Fibroblast of the aortic adventitia (primary cell): ENCODE measurements around the gene ACADS. TPM values are rescaled to one million over a fixed set of nuclear protein-coding genes. Genes with fewer than 3 reads are reported as not detected.

ENCODE experiments used
- DNase-seq: peaks from one replicate; pipeline ENCODE4 v3.0.0-alpha.2; 2010; ENCODE audit warnings: low read depth
- H3K4me3 ChIP-seq: 2 replicates; pipeline ENCODE4 v1.5.1; 2011; ENCODE audit warnings: low read depth, mild to moderate bottlenecking, control low read depth, low read length, moderate library complexity
- total RNA-seq: library from RNA; depleted of rRNA; stranded (reverse); fragments of >200 nt; gene quantifications from 2 replicates; pipeline ENCODE4 v1.2.3, GENCODE V29; 2012; ENCODE audit warnings: low replicate concordance
- TF ChIP-seq, protein P1 (sequence below): IDR thresholded peaks from 2 replicates; pipeline ENCODE4 v1.5.1; 2011; ENCODE audit warnings: mild to moderate bottlenecking, low read length, control low read depth, inconsistent platforms; ENCODE audit not compliant: insufficient read depth

Gene ACADS
- total RNA-seq, 1 donor: 7.5 TPM

DNA sequence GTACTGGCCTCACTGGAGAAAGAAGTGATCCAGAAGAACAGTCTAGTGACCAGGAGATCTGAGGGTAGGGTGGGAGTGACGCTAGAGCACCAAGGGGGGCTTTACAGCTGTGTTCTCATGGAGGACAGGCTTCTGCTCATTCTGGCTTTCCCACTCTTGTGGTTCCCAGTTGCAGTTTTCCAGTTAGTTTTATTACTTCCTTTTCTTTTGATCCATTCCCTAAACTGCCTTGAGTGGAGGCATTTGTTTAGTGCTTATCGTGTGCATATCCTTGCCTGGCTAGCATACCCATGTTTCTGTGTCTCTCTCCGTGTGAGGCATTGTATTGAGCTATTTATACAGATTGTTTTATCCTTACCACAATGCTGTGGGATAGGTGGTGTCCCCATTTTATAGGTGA, 34.6 kb upstream of the ACADS start:
- H3K4me3 ChIP-seq: no peak overlapping the region
- TF ChIP-seq, protein P1, sequence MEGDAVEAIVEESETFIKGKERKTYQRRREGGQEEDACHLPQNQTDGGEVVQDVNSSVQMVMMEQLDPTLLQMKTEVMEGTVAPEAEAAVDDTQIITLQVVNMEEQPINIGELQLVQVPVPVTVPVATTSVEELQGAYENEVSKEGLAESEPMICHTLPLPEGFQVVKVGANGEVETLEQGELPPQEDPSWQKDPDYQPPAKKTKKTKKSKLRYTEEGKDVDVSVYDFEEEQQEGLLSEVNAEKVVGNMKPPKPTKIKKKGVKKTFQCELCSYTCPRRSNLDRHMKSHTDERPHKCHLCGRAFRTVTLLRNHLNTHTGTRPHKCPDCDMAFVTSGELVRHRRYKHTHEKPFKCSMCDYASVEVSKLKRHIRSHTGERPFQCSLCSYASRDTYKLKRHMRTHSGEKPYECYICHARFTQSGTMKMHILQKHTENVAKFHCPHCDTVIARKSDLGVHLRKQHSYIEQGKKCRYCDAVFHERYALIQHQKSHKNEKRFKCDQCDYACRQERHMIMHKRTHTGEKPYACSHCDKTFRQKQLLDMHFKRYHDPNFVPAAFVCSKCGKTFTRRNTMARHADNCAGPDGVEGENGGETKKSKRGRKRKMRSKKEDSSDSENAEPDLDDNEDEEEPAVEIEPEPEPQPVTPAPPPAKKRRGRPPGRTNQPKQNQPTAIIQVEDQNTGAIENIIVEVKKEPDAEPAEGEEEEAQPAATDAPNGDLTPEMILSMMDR: no peak
- DNase-seq: no peak

DNA sequence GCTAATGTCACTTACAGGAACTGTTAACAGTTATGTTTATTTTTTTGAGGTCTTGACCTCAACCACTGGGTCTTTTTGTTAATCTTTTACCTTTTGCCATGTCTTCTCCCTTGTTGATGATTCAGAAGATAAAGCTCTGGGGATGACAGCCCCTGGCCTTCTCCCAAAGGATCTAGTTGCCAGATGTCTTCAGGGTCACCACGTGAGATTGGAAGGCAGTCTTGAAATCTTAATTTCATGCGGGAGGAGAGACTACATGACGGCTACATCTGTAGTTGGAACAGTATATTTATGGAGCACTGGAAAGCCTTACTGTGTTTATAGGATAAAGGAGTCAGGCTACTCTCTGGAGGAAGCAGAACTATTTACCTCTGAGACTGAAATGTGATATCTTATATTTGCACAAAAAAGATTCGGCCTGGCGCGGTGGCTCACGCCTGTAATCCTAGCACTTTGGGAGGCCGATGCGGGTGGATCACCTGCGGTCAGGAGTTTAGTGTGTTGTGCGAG, 33.0 kb upstream of the ACADS start:
- DNase-seq: no peak
- TF ChIP-seq, protein P1: no peak
- H3K4me3 ChIP-seq: no peak overlapping the region

DNA sequence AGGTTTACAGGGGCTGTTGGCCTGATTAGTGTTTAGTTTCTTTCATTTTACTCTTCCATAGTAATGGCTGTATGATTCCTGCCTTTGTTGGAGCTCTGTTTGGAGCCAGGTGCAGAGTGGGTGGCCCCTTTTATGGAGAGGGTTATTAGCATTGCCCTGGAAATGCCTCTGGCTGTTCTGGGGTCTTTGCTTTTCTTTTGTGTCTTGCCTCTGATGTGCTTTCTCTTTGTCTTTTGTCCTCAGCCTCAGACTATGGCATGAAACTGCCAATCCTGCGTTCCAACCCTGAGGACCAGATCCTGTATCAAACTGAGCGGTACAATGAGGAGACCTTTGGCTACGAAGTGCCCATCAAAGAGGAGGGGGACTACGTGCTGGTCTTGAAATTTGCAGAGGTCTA, 31.8 kb upstream of the ACADS start:
- H3K4me3 ChIP-seq: no peak overlapping the region
- no peak for DNase-seq
- TF ChIP-seq, protein P1: no peak

DNA sequence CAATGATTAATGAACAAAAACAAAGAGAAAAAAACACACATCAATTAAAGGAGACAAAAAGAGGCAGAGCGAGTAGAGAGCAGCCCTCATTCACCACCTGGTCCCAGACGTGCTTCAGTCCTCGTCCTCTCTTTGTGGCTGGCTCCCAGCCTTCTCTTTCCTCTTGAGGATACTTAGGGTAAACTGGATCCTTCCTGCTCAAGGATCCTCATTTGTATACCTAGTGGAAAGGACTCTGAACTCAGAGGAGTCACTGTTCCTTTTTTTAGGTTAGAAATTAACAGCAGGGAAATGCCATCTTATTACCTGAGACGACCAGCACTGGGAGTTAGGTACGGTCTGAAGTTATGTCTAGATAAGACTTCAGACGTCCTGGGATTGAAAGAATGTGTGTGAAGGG, 29.0 kb upstream of the ACADS start:
- no peak for DNase-seq
- TF ChIP-seq, protein P1: no peak
- H3K4me3 ChIP-seq: no peak overlapping the region

DNA sequence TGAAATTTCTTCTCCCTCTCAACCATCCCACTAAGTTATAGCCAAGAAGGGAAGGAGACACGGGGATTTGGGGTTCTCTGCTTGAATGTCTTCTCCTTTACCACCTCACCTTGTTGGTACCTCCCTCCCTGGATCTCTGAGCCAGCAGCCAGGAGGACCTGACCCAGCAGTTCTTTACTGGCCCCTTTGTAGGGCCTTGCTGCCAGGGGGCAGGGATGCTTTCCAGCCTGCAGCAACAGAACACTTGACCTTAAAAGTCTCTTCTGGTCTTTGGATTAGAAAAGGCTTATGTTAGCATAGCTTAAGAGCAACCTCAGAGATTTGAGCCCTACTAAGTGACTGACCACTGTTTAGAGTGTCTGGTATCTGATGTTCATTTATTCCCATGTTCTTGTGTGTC, 28.3 kb upstream of the ACADS start:
- TF ChIP-seq, protein P1: no peak
- no peak for DNase-seq

DNA sequence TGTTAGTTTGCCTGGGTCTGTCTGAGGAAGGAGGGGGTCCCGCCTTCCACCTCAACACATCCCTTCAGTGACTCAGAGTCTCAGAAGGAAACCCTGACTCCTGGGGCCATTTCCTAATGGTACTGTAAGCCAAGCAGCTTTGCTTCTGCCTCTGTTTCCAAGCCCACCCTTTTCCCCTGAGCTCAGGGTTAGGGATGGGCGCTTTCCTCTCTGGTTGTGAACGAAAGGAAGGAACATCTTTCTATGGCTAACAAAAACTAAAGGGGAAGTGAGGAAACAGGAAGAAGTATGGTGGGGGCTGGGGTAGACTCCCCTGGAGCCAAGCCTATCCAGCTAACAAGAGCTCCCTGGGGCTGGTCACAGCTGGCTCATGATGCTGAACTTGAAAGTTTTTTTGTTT, 27.0 kb upstream of the ACADS start:
- no peak overlapping the region for H3K4me3 ChIP-seq

More for the DNA sequence above, 28.3 kb upstream of the ACADS start:
- H3K4me3 ChIP-seq: no peak overlapping the region

More for the DNA sequence above, 27.0 kb upstream of the ACADS start:
- TF ChIP-seq, protein P1: no peak
- DNase-seq: no peak
